ENCODE measurements around the gene CD47.

CD47 gene

GRCh38 chr3:108114423-108115065 lies 23.7 kb upstream of the CD47 start:
- no peak for DNase-seq

- no peak for DNase-seq
Measured at GRCh38 chr3:108113975-108114374, 23.1 kb upstream of the CD47 start.

- DNase-seq: no peak
Measured at GRCh38 chr3:108110934-108111333, 20.1 kb upstream of the CD47 start.

GRCh38 chr3:108108416-108108815 lies 17.6 kb upstream of the CD47 start:
- DNase-seq: no peak

GRCh38 chr3:108106449-108106848 lies 15.6 kb upstream of the CD47 start:
- no peak for DNase-seq

GRCh38 chr3:108106031-108106430 lies 15.2 kb upstream of the CD47 start:
- DNase-seq: no peak

GRCh38 chr3:108103886-108104797 lies 13.3 kb upstream of the CD47 start:
- DNase-seq: no peak

- DNase-seq: no peak
Measured at GRCh38 chr3:108103040-108103751, 12.4 kb upstream of the CD47 start.

- no peak for DNase-seq
Measured at GRCh38 chr3:108102420-108103039, 11.7 kb upstream of the CD47 start.

GRCh38 chr3:108100906-108101660 lies 10.3 kb upstream of the CD47 start:
- DNase-seq: no peak

- peak; percentile 15 for DNase-seq
Measured at GRCh38 chr3:108099679-108100428, 9.0 kb upstream of the CD47 start.

- DNase-seq: no peak
Measured at GRCh38 chr3:108099244-108099643, 8.4 kb upstream of the CD47 start.

GRCh38 chr3:108098003-108098370 lies 7.2 kb upstream of the CD47 start:
- no peak for DNase-seq

GRCh38 chr3:108097322-108098002 lies 6.6 kb upstream of the CD47 start:
- DNase-seq: no peak

- DNase-seq: no peak
Measured at GRCh38 chr3:108096532-108097321, 5.9 kb upstream of the CD47 start.

- DNase-seq: no peak
Measured at GRCh38 chr3:108093616-108094015, 2.8 kb upstream of the CD47 start.

GRCh38 chr3:108093021-108093420 lies 2.2 kb upstream of the CD47 start:
- DNase-seq: no peak

- DNase-seq: no peak
Measured at GRCh38 chr3:108092501-108092900, 1.7 kb upstream of the CD47 start.

- peak; percentile 37 for DNase-seq
Measured at GRCh38 chr3:108091498-108092250, 843 bp upstream of the CD47 start.
